Right hindlimb (tissue), 1 donor: ENCODE measurements around the gene LRTM1.

Experiments
- DNase-seq: peaks from one replicate; pipeline ENCODE4 v3.0.0-alpha.2; 2018

Gene LRTM1

DNA sequence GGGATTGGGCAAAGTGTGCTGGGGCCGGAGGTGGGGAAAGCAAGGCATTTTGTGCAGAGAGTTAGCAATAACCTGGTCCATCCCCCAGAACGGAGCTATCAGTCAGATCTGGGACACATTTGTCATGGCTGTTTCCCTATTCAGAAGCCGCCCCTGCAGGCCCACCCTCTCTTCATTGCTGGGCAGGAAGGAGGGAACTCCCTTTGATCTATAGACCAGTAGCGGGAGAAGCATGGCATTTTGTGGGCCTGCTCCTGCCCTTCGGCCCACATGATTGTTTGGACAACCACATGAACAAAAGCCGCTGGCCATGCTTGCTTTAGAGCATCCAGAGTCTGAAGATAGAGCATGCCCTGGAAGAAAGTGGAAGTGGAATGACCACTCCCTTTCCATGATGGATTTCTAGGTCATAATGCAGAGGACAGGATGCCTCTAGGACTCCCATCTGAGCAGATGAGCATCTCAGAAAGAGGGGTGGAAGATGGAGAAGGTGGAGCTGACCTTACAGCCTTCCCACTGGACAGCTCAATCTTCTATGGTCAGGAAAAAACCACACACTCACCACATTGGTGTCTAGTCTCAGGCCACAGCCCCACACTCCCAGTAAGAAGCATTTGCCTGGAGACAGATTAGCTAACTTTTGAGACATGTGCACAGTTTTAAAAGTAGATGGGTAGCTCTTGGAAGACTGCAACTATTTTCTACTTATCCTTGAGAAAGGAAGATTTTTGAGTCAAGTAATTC, 11.9 kb upstream of the LRTM1 start:
- DNase-seq = no peak

GRCh38 chr3:54936561-54936960, 8.7 kb upstream of the LRTM1 start:
- no peak for DNase-seq

- DNase-seq = no peak
Observed at GRCh38 chr3:54935869-54936268, 8.0 kb upstream of the LRTM1 start.

DNA sequence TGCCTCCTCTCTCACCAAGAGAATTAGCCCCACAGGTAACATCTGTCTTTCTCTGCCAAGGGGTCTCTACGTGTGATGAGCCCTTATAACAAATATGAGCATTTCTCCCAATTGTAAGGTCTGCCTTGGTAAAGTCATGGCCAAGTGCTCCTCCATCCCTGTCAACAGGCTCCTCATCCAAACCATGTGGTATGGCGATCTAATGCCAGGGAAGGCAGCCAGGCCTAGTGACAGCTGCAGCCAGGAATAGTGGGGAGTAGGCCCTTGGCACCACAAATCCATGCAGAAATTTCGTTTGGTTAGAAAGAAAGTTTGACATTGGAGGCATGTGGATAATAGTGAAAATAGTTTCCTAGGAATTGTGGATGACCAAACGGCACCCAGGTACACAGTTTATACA, 4.7 kb upstream of the LRTM1 start:
- DNase-seq = peak; percentile 68

DNA sequence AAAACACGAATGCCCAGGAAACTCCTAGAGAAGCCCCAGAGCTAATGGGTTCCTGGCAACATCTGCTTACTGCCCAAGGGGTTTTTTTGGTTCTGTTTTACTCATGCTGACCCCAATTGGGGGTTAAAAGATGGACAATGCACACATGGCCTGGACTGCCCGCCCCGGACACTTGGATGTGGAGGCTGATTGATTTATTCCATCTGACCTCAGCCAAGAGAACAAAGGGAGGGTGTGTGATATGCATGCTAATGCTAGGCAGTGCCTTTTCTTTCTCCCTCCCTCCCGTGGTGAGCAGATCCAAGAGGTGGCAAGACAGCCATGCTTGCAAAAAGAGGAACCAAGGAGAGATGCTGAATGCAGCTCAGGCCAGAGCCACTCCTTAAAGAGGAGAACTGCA, 3.3 kb upstream of the LRTM1 start:
- DNase-seq = no peak

- no peak for DNase-seq
Observed at GRCh38 chr3:54918516-54918915, 9.3 kb downstream of the LRTM1 start.

DNA sequence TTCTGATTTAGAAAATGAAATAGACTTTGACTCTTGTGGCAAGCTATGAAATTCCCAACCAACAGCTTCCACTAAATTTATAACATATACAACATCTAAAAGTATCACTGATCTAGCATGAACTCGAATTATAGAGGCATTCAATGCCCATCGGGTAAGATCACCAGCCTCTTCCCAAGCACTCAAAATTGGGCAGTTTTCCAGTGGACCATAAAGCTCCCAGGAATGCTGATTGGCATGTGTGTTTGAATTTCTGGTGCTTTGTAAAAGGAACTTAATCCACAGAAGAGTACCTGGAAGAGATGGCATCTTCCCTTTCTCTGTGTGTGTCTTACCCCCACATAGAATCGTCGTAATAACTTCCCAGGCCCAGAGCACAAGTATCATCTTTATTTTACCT, 10.0 kb downstream of the LRTM1 start:
- no peak for DNase-seq

- no peak for DNase-seq
Observed at GRCh38 chr3:54917174-54917573, 10.7 kb downstream of the LRTM1 start.

DNA sequence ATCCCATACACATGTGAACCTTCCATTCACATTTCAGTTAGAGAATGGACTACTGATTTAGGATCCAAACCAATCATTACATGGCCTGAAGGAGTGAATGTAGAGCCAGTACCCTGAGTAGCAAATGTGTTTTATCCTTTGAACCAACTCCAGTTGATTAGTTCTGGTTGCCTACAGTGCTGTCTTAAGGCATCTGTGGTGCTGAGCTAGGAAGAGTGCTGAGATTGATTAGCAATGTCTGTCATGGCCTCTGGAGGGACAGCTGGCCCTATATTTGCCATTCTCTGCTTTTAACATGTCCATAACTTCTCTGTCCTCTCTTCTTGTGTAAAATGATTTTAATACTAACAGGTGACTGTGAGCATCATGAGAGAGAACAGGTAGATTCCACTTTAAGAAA, 11.1 kb downstream of the LRTM1 start:
- DNase-seq = no peak

DNA sequence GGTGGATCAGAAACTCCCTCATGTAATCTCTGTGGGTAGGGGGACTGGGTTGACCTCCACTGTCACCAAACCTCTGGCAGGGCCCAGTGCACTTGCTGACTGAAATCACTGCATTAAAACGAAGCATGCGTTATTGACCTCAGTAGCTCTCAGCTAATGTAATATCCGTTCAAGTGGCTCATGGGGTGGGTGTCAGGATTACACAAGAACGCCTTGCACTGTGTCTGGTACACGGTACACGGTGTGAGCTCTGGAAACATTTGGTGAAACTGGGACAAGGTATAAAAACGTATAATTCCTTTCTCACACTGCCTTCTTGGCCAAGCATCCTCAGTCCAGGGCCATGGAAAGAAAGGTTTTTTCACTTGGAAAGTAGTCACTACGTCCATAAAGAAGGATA, 11.9 kb downstream of the LRTM1 start:
- no peak for DNase-seq

DNA sequence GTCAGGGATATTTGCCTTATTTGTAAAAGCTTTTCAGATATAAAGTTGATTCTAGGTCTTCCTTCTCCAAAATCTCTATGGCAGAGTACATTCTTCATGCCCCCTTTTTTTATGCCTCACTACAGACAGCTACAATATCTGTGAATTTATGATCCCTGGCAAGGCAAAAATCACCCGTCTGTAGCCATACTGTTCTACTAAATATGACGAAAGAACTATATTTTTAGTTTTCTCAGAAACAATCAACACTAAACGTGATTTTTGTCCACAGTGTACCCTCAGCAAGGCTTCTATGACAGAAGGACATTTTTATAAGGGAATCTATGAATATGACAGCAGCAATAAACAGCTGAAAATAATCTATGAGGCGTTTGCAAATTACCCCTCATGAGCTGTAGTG, 12.7 kb downstream of the LRTM1 start:
- no peak for DNase-seq

- no peak for DNase-seq
Observed at GRCh38 chr3:54914180-54914579, 13.7 kb downstream of the LRTM1 start.

DNA sequence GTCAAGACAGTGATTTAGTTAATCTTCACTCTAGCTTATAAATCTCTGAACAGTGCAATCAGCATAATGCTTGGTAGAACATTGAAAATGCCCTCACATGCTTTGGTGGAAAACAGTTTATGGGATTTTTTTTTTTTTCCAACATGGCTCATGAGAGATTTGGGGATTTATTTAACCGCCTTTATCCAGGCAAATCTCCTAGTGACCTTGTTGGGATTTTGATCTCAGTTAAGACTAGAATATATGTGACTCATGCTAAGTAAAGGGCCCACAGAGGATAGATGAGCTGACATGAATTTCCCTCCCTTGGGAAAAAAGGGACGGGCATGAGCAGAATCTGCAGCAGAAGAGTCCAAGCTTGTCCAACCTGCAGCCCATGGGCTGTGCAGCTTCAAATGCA, 18.7 kb downstream of the LRTM1 start:
- DNase-seq = no peak

- no peak for DNase-seq
Observed at GRCh38 chr3:54906763-54907162, 21.1 kb downstream of the LRTM1 start.

- no peak for DNase-seq
Observed at GRCh38 chr3:54905920-54906319, 21.9 kb downstream of the LRTM1 start.

DNA sequence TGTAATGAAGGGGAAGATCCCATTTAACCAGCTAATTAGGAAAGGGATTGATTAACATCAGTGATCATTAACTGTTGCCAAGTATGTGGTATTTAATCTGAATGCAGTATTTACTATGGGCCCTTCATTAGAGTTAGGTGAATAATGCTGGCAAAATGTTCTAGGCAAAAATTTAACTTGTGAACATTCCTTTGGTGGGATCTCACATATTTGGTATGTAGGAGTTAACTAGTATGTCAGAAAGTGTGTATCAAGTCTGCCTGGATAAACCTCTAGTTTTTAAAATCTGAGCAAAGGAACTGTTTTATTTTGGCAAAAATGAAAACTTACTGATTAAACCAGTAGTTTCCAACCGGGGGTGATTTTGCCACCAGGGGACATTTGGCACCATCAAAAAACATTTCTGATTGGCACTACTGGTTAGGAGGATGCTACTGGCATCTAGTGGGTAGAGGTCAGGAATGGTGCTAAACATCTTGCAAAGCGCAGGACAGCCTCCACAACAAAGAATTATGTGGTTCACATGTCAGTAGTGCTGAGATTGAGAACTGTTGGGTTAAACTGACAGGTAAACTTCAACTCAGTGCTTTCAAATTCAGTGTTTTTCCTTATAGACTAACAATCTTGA, 22.5 kb downstream of the LRTM1 start:
- DNase-seq = no peak

DNA sequence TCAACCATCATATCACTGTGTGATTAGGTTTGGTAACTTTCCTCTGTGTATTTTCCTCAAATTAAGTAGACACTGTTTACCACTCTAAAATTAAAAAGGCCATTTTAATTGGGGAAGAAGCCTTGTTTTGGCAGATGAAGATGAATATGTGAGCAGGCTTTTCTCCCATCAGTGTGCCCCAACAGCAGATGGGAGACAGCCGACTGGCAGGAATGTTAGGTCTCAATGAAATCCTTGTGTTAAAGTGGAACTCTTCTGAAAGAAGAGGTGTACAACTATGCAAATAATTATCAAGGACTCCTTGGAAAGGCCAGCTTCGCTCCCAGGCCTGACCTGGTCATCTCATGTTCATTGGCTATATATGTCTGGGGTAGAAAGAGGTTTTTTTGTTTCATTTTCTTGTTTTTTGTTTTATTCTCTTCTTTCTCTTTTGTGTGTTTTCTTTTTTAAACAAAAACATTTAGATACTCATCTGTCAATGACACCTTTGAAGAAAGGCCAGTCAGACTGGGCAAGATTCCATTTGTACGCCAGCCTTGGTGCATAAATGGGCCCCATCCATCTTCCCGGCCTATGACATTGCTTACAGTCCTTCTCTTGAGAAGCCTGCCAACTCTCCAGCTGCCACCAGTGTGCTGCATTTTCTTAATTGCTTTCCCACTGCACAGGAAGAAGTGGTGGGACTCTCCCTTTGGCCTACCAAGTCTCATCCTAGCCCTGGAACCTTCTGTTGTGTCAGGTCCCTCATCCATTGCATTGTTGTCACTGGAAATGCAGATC, 25.8 kb downstream of the LRTM1 start:
- DNase-seq = peak; percentile 38

DNA sequence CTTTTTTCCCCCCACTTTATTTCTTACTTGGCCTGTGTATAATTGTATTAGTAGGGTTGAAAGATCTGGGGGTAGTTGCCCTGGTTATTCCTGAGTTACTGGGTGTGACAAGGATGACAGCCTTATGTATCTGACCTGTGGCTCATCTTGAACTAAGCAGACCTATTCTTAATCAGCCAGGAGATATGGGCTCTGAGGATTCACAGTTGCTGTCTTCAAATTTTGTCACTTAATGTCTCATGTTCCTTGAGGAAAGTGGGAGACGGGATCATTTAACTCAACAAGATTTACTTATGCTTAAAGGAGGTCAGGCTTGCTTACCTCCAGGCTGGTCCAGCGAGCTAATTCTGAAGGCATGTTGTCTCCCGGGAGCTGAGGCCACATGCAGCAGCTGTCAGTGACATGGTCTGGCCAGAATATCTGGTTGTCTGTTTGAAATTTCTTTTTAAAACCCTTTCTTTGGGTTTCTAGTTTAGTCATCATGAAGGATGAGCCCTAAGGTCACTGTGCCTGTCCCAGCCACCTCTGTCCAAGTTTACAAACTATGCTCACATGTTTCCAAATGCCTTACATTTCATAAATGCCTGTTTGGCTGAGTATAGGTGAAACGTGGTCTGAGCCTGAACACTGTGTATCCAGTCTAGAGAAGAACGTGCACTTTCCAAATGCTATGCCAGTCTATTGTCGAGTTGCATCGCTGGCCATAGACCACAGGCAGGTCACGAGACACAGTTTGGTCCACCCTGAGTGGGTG, 26.8 kb downstream of the LRTM1 start:
- DNase-seq = no peak

GRCh38 chr3:54899273-54899672, 28.6 kb downstream of the LRTM1 start:
- no peak for DNase-seq

GRCh38 chr3:54897028-54897711, 30.7 kb downstream of the LRTM1 start:
- no peak for DNase-seq

GRCh38 chr3:54895613-54896012, 32.2 kb downstream of the LRTM1 start:
- DNase-seq = no peak

DNA sequence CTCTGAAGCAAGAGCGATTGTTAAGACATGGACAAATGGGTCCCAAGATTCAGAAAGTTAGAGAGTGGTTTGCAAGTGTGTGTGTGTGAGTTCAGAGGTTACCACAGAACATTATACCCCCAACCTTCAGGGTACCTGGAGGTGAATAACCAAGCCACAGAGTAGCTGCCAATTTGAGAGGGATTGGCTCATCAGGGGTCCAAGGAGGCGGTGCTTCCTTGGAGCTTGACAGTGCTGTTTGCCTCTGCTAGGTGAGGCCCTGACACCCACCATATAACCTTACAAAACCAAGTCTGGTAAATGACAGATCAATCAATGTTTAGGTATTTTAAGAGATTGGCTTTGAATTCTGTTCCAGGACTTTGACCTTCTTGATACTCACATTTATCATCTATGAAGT, 35.7 kb downstream of the LRTM1 start:
- no peak for DNase-seq

- DNase-seq = peak; percentile 87
Observed at GRCh38 chr3:54891540-54891897, 36.3 kb downstream of the LRTM1 start.
